H9 (cell line): ENCODE measurements around the gene METTL22. TPM values are rescaled to one million over a fixed set of nuclear protein-coding genes. Genes with fewer than 3 reads are reported as not detected.

ENCODE experiments used
- DNase-seq: peaks from one replicate; pipeline ENCODE4 v3.0.0-alpha.2; 2017
- H2AFZ ChIP-seq: one replicate; pipeline ENCODE4 v1.6.1; 2013; ENCODE audit warnings: mild to moderate bottlenecking, low read length, control low read depth, moderate library complexity
- H2AK5ac ChIP-seq: 2 replicates; pipeline ENCODE4 v1.6.1; 2013; ENCODE audit warnings: low read length, control low read depth, mixed read lengths; ENCODE audit not compliant: insufficient read length
- H2BK120ac ChIP-seq: one replicate; pipeline ENCODE4 v1.6.1; 2013; ENCODE audit warnings: low read depth, mild to moderate bottlenecking, low read length, control low read depth, inconsistent platforms; ENCODE audit not compliant: poor library complexity, severe bottlenecking
- H2BK12ac ChIP-seq: 2 replicates; pipeline ENCODE4 v1.6.1; 2013; ENCODE audit warnings: low read length, control low read depth, mixed read lengths, low read depth; ENCODE audit not compliant: insufficient read length
- H2BK15ac ChIP-seq: 2 replicates; pipeline ENCODE4 v1.6.1; 2013; ENCODE audit warnings: low read depth, low read length, control low read depth
- H2BK20ac ChIP-seq: one replicate; pipeline ENCODE4 v1.6.1; 2013; ENCODE audit warnings: low read depth, mild to moderate bottlenecking, low read length, control low read depth, inconsistent platforms; ENCODE audit not compliant: poor library complexity, severe bottlenecking
- H2BK5ac ChIP-seq: 2 replicates; pipeline ENCODE4 v1.6.1; 2013; ENCODE audit warnings: low read length, control low read depth, mixed read lengths; ENCODE audit not compliant: insufficient read length
- H3K14ac ChIP-seq: 2 replicates; pipeline ENCODE4 v1.6.1; 2013; ENCODE audit warnings: low read length, control low read depth; ENCODE audit not compliant: insufficient read depth
- H3K18ac ChIP-seq: 2 replicates; pipeline ENCODE4 v1.6.1; 2013; ENCODE audit warnings: low read depth, mild to moderate bottlenecking, mixed read lengths, low read length, control low read depth; ENCODE audit not compliant: insufficient read length
- H3K23ac ChIP-seq: 2 replicates; pipeline ENCODE4 v1.6.1; 2013; ENCODE audit warnings: low read length, control low read depth, mixed read lengths, low read depth; ENCODE audit not compliant: insufficient read length
- H3K23me2 ChIP-seq: 2 replicates; pipeline ENCODE4 v1.6.1; 2013; ENCODE audit warnings: low read depth, mild to moderate bottlenecking, mixed read lengths, low read length, control low read depth; ENCODE audit not compliant: insufficient read length, poor library complexity, severe bottlenecking
- H3K27ac ChIP-seq: 2 replicates; pipeline ENCODE4 v1.5.1; 2013; ENCODE audit warnings: low read length, control low read depth, mixed read lengths, low read depth; ENCODE audit not compliant: insufficient read length
- H3K27me3 ChIP-seq: 2 replicates; pipeline ENCODE4 v1.6.1; 2013; ENCODE audit warnings: low read length, control low read depth, inconsistent platforms; ENCODE audit not compliant: insufficient read depth
- H3K4ac ChIP-seq: 2 replicates; pipeline ENCODE4 v1.6.1; 2013; ENCODE audit warnings: low read depth, mild to moderate bottlenecking, control low read depth, inconsistent platforms, low read length, moderate library complexity
- H3K4me1 ChIP-seq: 2 replicates; pipeline ENCODE4 v1.6.1; 2013; ENCODE audit warnings: low read length, control low read depth, inconsistent platforms; ENCODE audit not compliant: insufficient read depth
- H3K4me2 ChIP-seq: 2 replicates; pipeline ENCODE4 v1.6.1; 2013; ENCODE audit warnings: low read length, control low read depth, mixed read lengths; ENCODE audit not compliant: insufficient read length, insufficient read depth
- H3K56ac ChIP-seq: 2 replicates; pipeline ENCODE4 v1.6.1; 2013; ENCODE audit warnings: low read depth, mild to moderate bottlenecking, mixed read lengths, low read length, control low read depth; ENCODE audit not compliant: insufficient read length
- H3K79me1 ChIP-seq: 2 replicates; pipeline ENCODE4 v1.6.1; 2013; ENCODE audit warnings: low read depth, mild to moderate bottlenecking, moderate library complexity, low read length, control low read depth, inconsistent platforms; ENCODE audit not compliant: insufficient read depth, poor library complexity, severe bottlenecking
- H3K79me2 ChIP-seq: 2 replicates; pipeline ENCODE4 v1.6.1; 2013; ENCODE audit warnings: low read length, control low read depth, inconsistent platforms; ENCODE audit not compliant: insufficient read depth
- H3K9ac ChIP-seq: 2 replicates; pipeline ENCODE4 v1.6.1; 2013; ENCODE audit warnings: low read length, control low read depth, mixed read lengths; ENCODE audit not compliant: insufficient read length; ENCODE audit errors: extremely low read depth
- H3K9me3 ChIP-seq: one replicate; pipeline ENCODE4 v1.6.1; 2013; ENCODE audit warnings: low read depth, low read length, inconsistent platforms; ENCODE audit not compliant: control insufficient read depth
- H3T11ph ChIP-seq: one replicate; pipeline ENCODE4 v1.6.1; 2013; ENCODE audit warnings: mild to moderate bottlenecking, low read length, control low read depth, inconsistent platforms
- H4K20me1 ChIP-seq: one replicate; pipeline ENCODE4 v1.6.1; 2013; ENCODE audit not compliant: control insufficient read depth, insufficient read length, insufficient read depth
- H4K5ac ChIP-seq: 2 replicates; pipeline ENCODE4 v1.6.1; 2013; ENCODE audit warnings: low read depth, mild to moderate bottlenecking, mixed read lengths, low read length, control low read depth; ENCODE audit not compliant: insufficient read length
- H4K8ac ChIP-seq: replicated peaks from 2 replicates; pipeline ENCODE4 v1.6.1; 2013; ENCODE audit warnings: low read length, control low read depth, mixed read lengths, low read depth; ENCODE audit not compliant: insufficient read length
- H4K91ac ChIP-seq: 2 replicates; pipeline ENCODE4 v1.6.1; 2013; ENCODE audit warnings: low read depth, mild to moderate bottlenecking, moderate library complexity, mixed read lengths, low read length, control low read depth; ENCODE audit not compliant: insufficient read length
- H3K27ac Mint-ChIP-seq, 3 experiments: 2 replicates in 2 of 3; 3 replicates in 1 of 3; pipeline ENCODE4 v1.8.0; 2020 to 2021; ENCODE audit warnings: mixed read lengths in 3 of 3, mild to moderate bottlenecking in 1 of 3, moderate library complexity in 1 of 3
- H3K27me3 Mint-ChIP-seq: 2 replicates; pipeline ENCODE4 v1.8.0; 2021; ENCODE audit warnings: low read depth, mild to moderate bottlenecking, moderate library complexity, mixed read lengths
- H3K36me3 Mint-ChIP-seq, 3 experiments: 2 replicates in 2 of 3; 3 replicates in 1 of 3; pipeline ENCODE4 v1.8.0; 2020 to 2021; ENCODE audit warnings: low read depth in 3 of 3, mixed read lengths in 3 of 3; ENCODE audit not compliant: insufficient read depth in 1 of 3
- H3K4me1 Mint-ChIP-seq, 2 experiments: 2 replicates each; pipeline ENCODE4 v1.8.0; 2020; ENCODE audit warnings: mixed read lengths in 2 of 2
- H3K4me3 Mint-ChIP-seq, 2 experiments: 2 replicates in 1 of 2; 3 replicates in 1 of 2; pipeline ENCODE4 v1.8.0; 2020 to 2021; ENCODE audit warnings: mild to moderate bottlenecking in 2 of 2, mixed read lengths in 2 of 2, moderate library complexity in 1 of 2
- H3K9me3 Mint-ChIP-seq, 2 experiments: 2 replicates in 1 of 2; 3 replicates in 1 of 2; pipeline ENCODE4 v1.8.0; 2020; ENCODE audit warnings: mild to moderate bottlenecking in 2 of 2, mixed read lengths in 2 of 2, moderate library complexity in 1 of 2
- whole genome bisulfite sequencing: extraction: QIAGEN DNeasy Blood & Tissue Kit; methylation state at CpG from one replicate; pipeline ENCODE4 v1.1.7; 2013; ENCODE audit warnings: missing lambda C conversion rate, low lambda C conversion rate, mixed read lengths; ENCODE audit not compliant: insufficient read length; ENCODE audit errors: extremely low coverage; 5-methylcytosine and 5-hydroxymethylcytosine counted together
- total RNA-seq: library from RNA; stranded (reverse); gene quantifications from 2 replicates; pipeline ENCODE4 v1.2.1, GENCODE V29; 2021
- TF ChIP-seq, protein P1 (sequence below): fragments of 200-600 bp; sonication (generic); conservative IDR thresholded peaks from 3 replicates; pipeline ENCODE4 v1.8.0; 2021; ENCODE audit warnings: antibody characterized with exemption, mild to moderate bottlenecking

Gene METTL22
- total RNA-seq, 1 experiment from 2014 or later: 51.9 TPM

DNA sequence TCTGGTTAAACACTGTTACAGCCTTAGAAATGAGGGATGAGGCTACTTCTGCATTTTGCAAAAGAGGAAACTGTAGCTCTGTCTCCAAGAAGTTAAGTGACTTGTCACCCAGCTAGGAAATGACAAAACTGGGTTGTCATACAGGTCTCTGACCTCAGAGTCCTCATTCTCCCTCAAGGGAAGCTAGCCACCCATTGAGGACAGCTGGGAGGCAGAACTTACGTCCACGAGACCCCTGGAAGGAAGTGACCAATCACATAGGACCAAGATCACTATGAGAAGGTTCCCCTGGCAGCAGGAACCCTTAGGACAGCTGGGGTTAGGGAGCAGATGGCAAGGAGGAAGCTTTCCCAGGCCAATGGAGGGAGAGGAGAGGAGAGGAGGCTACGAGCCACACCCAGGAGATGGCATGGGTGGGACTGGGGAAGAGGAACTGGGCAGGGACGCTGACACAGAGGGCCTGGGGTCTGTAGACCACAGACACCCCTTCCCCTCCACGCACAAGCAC is 11.2 kb downstream of the METTL22 start:
- Histone ChIP-seq H2BK5ac (no peak overlapping the region), H2AK5ac (no peak overlapping the region), H2BK15ac (no peak overlapping the region), H3K9ac (no peak overlapping the region), H3K79me2 (no peaks in the 10 kb centered on the region), H3K18ac (no peak overlapping the region), H3K14ac (no peak overlapping the region), H3K79me1 (no peaks in the 10 kb centered on the region), H2BK120ac (no peak overlapping the region), H3K56ac (no peak overlapping the region), H4K20me1 (no peaks in the 10 kb centered on the region), H3K23ac (no peak overlapping the region), H3K27ac (no peak overlapping the region), H2BK20ac (no peak overlapping the region), H3K27me3 (no peaks in the 10 kb centered on the region), H3K23me2 (no peaks in the 10 kb centered on the region), H4K8ac (no peak overlapping the region), H2BK12ac (no peak overlapping the region), H3K4me1 (no peaks in the 10 kb centered on the region), H4K5ac (no peak overlapping the region), H3K9me3 (no peaks in the 10 kb centered on the region), H4K91ac (no peak overlapping the region), H3K4me2 (no peak overlapping the region), H3T11ph (no peak overlapping the region), H2AFZ (no peak overlapping the region), H3K4ac (no peak overlapping the region)
- DNase-seq: no peak
- TF ChIP-seq, protein P1, sequence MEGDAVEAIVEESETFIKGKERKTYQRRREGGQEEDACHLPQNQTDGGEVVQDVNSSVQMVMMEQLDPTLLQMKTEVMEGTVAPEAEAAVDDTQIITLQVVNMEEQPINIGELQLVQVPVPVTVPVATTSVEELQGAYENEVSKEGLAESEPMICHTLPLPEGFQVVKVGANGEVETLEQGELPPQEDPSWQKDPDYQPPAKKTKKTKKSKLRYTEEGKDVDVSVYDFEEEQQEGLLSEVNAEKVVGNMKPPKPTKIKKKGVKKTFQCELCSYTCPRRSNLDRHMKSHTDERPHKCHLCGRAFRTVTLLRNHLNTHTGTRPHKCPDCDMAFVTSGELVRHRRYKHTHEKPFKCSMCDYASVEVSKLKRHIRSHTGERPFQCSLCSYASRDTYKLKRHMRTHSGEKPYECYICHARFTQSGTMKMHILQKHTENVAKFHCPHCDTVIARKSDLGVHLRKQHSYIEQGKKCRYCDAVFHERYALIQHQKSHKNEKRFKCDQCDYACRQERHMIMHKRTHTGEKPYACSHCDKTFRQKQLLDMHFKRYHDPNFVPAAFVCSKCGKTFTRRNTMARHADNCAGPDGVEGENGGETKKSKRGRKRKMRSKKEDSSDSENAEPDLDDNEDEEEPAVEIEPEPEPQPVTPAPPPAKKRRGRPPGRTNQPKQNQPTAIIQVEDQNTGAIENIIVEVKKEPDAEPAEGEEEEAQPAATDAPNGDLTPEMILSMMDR: no peak
- no peaks in the 10 kb centered on the region for H3K4me1 Mint-ChIP-seq
- WGBS: no CpG with 5 or more reads among the region's 5 CpGs
- H3K4me3 Mint-ChIP-seq: no peak overlapping the region
- H3K36me3 Mint-ChIP-seq: peaks cover 41 to 84% (median 77%) of the 10 kb centered on the region in 3 experiments
- no peaks in the 10 kb centered on the region for H3K9me3 Mint-ChIP-seq
- peak overlapping the region in 2 of 3 experiments; percentile 9 to 48; a peak in 3 of 7 replicates for H3K27ac Mint-ChIP-seq
- no peaks in the 10 kb centered on the region for H3K27me3 Mint-ChIP-seq
